ENCODE results near the gene WNT3A. TPM values are rescaled to one million over a fixed set of nuclear protein-coding genes. Genes with fewer than 3 reads are reported as not detected.

WNT3A gene
- total and polyA plus RNA-seq, 2 experiments from 2014 or later = not detected

GRCh38 chr1:228084325-228084724 is 77.5 kb downstream of the WNT3A start:
- peak in 1 of 2 donors; percentile 77 for DNase-seq (ENCODE audit: low read depth in 1 of 2, low spot score in 1 of 2)
- H3K36me3 ChIP-seq = no peaks in the 10 kb centered on the region
- no peaks in the 10 kb centered on the region for H3K27me3 ChIP-seq
- peak overlapping the region; percentile 97 for H3K4me3 ChIP-seq
- no peak for TF ChIP-seq CTCF (IDR thresholded peaks at IDR 0.05; ENCODE audit: low read depth, low read length)
- peak overlapping the region; percentile 99 for H3K27ac ChIP-seq
- peaks cover 56% of the 10 kb centered on the region for H3K4me1 ChIP-seq (ENCODE audit: low read depth)
- no peaks in the 10 kb centered on the region for H3K9me3 ChIP-seq (ENCODE audit: low read depth)

- Histone ChIP-seq H3K4me3 (peak overlapping the region; percentile 97), H3K36me3 (no peaks in the 10 kb centered on the region), H3K9me3 (ENCODE audit: low read depth) (no peaks in the 10 kb centered on the region), H3K4me1 (ENCODE audit: low read depth) (peaks cover 59% of the 10 kb centered on the region), H3K27me3 (no peaks in the 10 kb centered on the region), H3K27ac (peak overlapping the region; percentile 99)
- peak in 1 of 2 donors; percentile 39 for DNase-seq (ENCODE audit: low read depth in 1 of 2, low spot score in 1 of 2)
- no peak for TF ChIP-seq CTCF (IDR thresholded peaks at IDR 0.05; ENCODE audit: low read depth, low read length)
Measured at GRCh38 chr1:228084797-228085196, 78.0 kb downstream of the WNT3A start.

GRCh38 chr1:228085287-228085951 is 78.6 kb downstream of the WNT3A start:
- no peak for TF ChIP-seq CTCF (IDR thresholded peaks at IDR 0.05; ENCODE audit: low read depth, low read length)
- peak overlapping the region; percentile 99 for H3K27ac ChIP-seq
- peaks cover 59% of the 10 kb centered on the region for H3K4me1 ChIP-seq (ENCODE audit: low read depth)
- DNase-seq (ENCODE audit: low read depth in 1 of 2, low spot score in 1 of 2) = peak; percentile 64 to 90
- H3K4me3 ChIP-seq = peak overlapping the region; percentile 97
- no peaks in the 10 kb centered on the region for H3K36me3 ChIP-seq
- H3K9me3 ChIP-seq (ENCODE audit: low read depth) = no peaks in the 10 kb centered on the region
- no peaks in the 10 kb centered on the region for H3K27me3 ChIP-seq

GRCh38 chr1:228087771-228088251 is 81.0 kb downstream of the WNT3A start:
- H3K4me1 ChIP-seq (ENCODE audit: low read depth) = peaks cover 56% of the 10 kb centered on the region
- H3K4me3 ChIP-seq = no peak overlapping the region
- peak; percentile 7 for TF ChIP-seq CTCF (IDR thresholded peaks at IDR 0.05; ENCODE audit: low read depth, low read length)
- no peaks in the 10 kb centered on the region for H3K9me3 ChIP-seq (ENCODE audit: low read depth)
- peaks cover 3% of the 10 kb centered on the region for H3K36me3 ChIP-seq
- H3K27ac ChIP-seq = no peak overlapping the region
- H3K27me3 ChIP-seq = no peaks in the 10 kb centered on the region
- DNase-seq (ENCODE audit: low read depth in 1 of 2, low spot score in 1 of 2) = peak in 1 of 2 donors; percentile 81

- H3K27me3 ChIP-seq = no peaks in the 10 kb centered on the region
- no peak overlapping the region for H3K4me3 ChIP-seq
- TF ChIP-seq CTCF (IDR thresholded peaks at IDR 0.05; ENCODE audit: low read depth, low read length) = no peak
- H3K36me3 ChIP-seq = peaks cover 3% of the 10 kb centered on the region
- H3K4me1 ChIP-seq (ENCODE audit: low read depth) = peaks cover 55% of the 10 kb centered on the region
- DNase-seq (ENCODE audit: low read depth in 1 of 2, low spot score in 1 of 2) = peak in 1 of 2 donors; percentile 41
- H3K9me3 ChIP-seq (ENCODE audit: low read depth) = no peaks in the 10 kb centered on the region
- no peak overlapping the region for H3K27ac ChIP-seq
Measured at GRCh38 chr1:228088586-228089498, 82.0 kb downstream of the WNT3A start.
